Stimulated activated CD4-positive, alpha-beta T cell treated with anti-CD3 and anti-CD28 coated beads, Interleukin-2, amount 100 ng/mL, for 24 hours (primary cell): ENCODE data around the gene PALS1.
"Not testable (repeated sequence)": the region's sequence is repeated elsewhere in the genome, so short reads cannot be mapped to it uniquely, and the experiment has no call there.

ENCODE experiments used
- DNase-seq, 2 donors: peaks; one replicate each; pipeline ENCODE4 v3.0.0-alpha.2; 2020

PALS1 gene

GRCh38 chr14:67260965-67261364, 19.7 kb downstream of the PALS1 start:
- no peak for DNase-seq

GRCh38 chr14:67263499-67264149, 22.4 kb downstream of the PALS1 start:
- DNase-seq: no peak

DNA sequence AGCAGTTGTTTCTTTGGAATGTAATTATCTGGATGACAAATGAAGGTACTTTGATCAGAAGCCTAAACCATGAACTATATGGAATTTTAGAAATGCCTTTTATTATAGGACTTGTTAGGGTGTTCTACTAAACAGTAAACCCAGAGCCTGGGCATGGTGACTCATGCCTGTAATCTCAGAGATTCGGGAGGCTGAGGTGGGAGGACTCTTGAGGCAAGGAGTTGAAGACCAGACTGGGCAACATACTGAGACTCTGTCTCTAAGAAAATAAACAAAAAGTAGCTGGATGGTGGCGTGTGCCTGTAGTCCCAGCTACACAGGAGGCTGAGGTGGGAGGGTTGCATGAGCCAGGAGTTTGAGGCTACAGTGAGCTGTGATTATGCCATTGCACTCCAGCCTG, 23.9 kb downstream of the PALS1 start:
- no peak for DNase-seq

GRCh38 chr14:67267576-67268328, 26.5 kb downstream of the PALS1 start:
- no peak for DNase-seq

- no peak for DNase-seq
Measured at GRCh38 chr14:67268426-67269150, 27.4 kb downstream of the PALS1 start.

GRCh38 chr14:67269298-67270060, 28.2 kb downstream of the PALS1 start:
- no peak for DNase-seq

DNA sequence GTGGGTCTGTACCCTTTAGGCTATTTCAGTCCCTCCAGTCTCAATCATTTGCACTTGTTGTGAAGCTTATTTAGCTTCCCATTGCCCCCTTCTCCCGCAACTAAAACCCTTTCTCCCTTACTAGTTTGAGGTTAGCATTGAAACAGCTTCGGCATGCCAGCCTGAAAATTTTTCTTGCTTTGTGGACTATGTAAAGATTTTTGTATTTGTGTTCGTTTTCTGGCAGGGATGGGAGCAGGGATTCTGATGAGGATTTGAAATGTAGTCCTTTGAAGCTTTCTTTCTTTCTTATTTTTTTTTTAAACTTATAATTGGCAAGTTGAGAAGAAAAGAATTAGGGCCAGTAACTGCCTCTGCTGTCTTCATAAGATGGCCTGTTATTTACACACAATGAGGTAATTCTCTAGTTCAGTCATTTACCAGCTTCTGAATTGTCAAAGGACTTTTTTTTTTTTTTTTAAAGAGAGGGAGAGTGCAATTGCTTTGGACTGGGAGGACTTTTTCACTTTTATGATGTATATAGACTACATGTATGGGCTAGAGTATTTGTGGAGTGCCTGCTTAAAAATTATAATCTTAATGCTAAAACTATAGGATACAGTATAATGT, 29.0 kb downstream of the PALS1 start:
- no peak for DNase-seq

DNA sequence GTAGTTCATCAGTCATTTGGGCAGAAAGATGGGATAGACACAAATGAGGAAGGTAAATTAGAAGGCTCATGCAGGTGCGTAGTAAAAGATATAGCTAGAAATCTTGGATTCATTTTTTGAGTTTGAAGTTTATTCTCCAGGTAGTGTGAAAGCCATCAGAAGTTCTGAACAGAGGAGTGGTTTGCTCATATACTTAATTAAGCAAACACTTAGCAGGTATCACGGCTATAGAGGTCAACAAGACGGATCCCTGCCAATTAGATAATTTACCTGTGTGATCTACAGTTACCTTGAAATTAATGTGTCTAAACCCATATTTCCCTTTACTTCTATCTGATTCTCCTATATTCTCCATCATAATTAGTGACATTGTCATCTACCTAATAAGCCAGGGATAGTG, 29.7 kb downstream of the PALS1 start:
- DNase-seq: no peak

DNA sequence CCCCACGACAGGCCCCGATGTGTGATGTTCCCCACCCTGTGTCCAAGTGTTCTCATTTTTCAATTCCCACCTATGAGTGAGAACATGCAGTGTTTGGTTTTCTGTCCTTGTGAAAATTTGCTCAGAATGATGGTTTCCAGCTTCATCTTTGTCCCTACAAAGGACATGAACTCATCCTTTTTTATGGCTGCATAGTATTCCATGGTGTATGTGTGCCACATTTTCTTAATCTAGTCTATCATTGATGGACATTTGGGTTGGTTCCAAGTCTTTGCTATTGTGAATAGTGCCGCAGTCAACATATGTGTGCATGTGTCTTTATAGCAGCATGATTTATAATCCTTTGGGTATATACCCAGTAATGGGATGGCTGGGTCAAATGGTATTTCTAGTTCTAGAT, 32.0 kb downstream of the PALS1 start:
- not testable (repeated sequence) for DNase-seq

DNA sequence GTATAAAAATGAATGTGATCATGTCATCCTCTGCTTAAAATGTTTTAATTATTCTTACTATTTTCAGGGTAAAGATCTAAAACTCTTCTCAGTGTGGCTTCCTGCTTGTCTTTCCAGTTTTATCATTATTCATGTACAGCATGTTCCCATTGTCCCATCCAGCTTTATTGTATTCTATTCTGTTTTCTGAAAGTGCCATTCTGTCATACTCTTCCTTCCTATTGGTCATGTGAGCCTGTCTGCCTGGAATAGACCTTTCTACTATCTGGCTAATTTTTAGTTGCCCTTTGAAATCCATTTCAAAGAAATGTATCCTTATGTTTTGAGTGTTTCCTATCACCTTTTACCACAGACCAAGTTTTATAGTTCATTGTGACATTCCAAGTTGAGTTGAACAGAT, 34.9 kb downstream of the PALS1 start:
- no peak for DNase-seq

DNA sequence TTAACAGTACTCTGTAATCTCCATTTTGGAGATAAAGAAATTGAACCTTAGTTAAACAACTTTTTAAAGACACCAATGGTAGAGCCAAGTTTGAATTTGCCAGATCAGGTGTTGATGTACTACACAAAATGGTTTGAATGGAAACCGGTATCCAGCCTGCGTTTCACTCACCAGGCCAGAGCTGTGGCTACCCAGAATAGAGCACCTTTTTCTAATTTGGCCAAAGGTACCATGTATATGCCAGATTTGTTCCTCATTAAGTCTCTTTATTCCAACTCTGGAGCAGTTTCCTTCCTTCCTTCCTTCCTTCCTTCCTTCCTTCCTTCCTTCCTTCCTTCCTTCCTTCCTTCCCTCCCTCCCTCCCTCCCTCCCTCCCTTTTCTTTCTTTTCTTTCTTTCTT, 39.3 kb downstream of the PALS1 start:
- no peak for DNase-seq

- DNase-seq: no peak
Measured at GRCh38 chr14:67285876-67286452, 44.7 kb downstream of the PALS1 start.
